ENCODE data around the gene TRAPPC12. TPM values are rescaled to one million over a fixed set of nuclear protein-coding genes. Genes with fewer than 3 reads are reported as not detected.

TRAPPC12 gene
- 38.6 TPM for polyA plus RNA-seq (2013, experiment 1 of 2)
- 40.7 TPM for polyA plus RNA-seq (2013, experiment 2 of 2)

- Histone ChIP-seq H4K8ac (ENCODE audit: low read depth, low read length) (no peak within 1 kb of the TSS), H3K79me2 (ENCODE audit: control insufficient read depth, insufficient read depth, low read length) (peaks cover 13% of the 10 kb centered on the region), H2BK5ac (ENCODE audit: low read length) (peak within 1 kb of the TSS; percentile 71), H3K23ac (ENCODE audit: low read length) (peak within 1 kb of the TSS; percentile 96), H3K27ac (ENCODE audit: low read depth, low read length) (peak within 1 kb of the TSS; percentile 28), H2BK15ac (replicated peaks; ENCODE audit: low read depth) (no peak within 1 kb of the TSS), H2AK5ac (ENCODE audit: low read length) (no peak within 1 kb of the TSS), H3K4me3 (ENCODE audit: low read length) (peak within 1 kb of the TSS; percentile 88), H3K4me2 (ENCODE audit: low read length) (peak within 1 kb of the TSS; percentile 98), H3K36me3 (ENCODE audit: control insufficient read depth, insufficient read depth, low read length) (peaks cover 2% of the 10 kb centered on the region), H3K4ac (ENCODE audit: low read depth, low read length) (peak within 1 kb of the TSS; percentile 4), H2BK120ac (ENCODE audit: low read depth, low read length) (no peak within 1 kb of the TSS), H3K56ac (ENCODE audit: low read length) (peak within 1 kb of the TSS; percentile 99), H3K79me1 (ENCODE audit: low read length) (peaks cover 13% of the 10 kb centered on the region), H3K4me1 (ENCODE audit: control insufficient read depth, low read depth, low read length) (peaks cover 3% of the 10 kb centered on the region), H3K18ac (ENCODE audit: low read length) (peak within 1 kb of the TSS; percentile 66), H3K27me3 (ENCODE audit: insufficient read depth, low read length, poor library complexity) (no peaks in the 10 kb centered on the region), H4K5ac (ENCODE audit: low read length) (peak within 1 kb of the TSS; percentile 47), H3K9ac (ENCODE audit: low read length) (peak within 1 kb of the TSS; percentile 97)
- peak; percentile 96 for DNase-seq
- no CpG with 5 or more reads among the region's 61 CpGs for WGBS (ENCODE audit: extremely low coverage, insufficient coverage, low lambda C conversion rate)
Observed at GRCh38 chr2:3379647-3380534, at the start of gene TRAPPC12. Gene TRAPPC12, plus strand, starts transcription at chr2:3379694. Its CDS starts 7,930 bp downstream, at chr2:3387624.

- Histone ChIP-seq H3K9ac (ENCODE audit: low read length) (no peak overlapping the region), H3K27ac (ENCODE audit: low read depth, low read length) (no peak overlapping the region), H3K27me3 (ENCODE audit: insufficient read depth, low read length, poor library complexity) (no peaks in the 10 kb centered on the region), H3K79me1 (ENCODE audit: low read length) (no peaks in the 10 kb centered on the region), H2BK120ac (ENCODE audit: low read depth, low read length) (no peak overlapping the region), H4K8ac (ENCODE audit: low read depth, low read length) (no peak overlapping the region), H3K4me2 (ENCODE audit: low read length) (no peak overlapping the region), H3K4me1 (ENCODE audit: control insufficient read depth, low read depth, low read length) (no peaks in the 10 kb centered on the region), H3K56ac (ENCODE audit: low read length) (no peak overlapping the region), H3K23ac (ENCODE audit: low read length) (no peak overlapping the region), H3K18ac (ENCODE audit: low read length) (no peak overlapping the region), H3K79me2 (ENCODE audit: control insufficient read depth, insufficient read depth, low read length) (no peaks in the 10 kb centered on the region), H2AK5ac (ENCODE audit: low read length) (no peak overlapping the region), H3K36me3 (ENCODE audit: control insufficient read depth, insufficient read depth, low read length) (peaks cover 2% of the 10 kb centered on the region), H2BK15ac (replicated peaks; ENCODE audit: low read depth) (no peak overlapping the region), H2BK5ac (ENCODE audit: low read length) (no peak overlapping the region), H3K4me3 (ENCODE audit: low read length) (no peak overlapping the region), H4K5ac (ENCODE audit: low read length) (no peak overlapping the region), H3K4ac (ENCODE audit: low read depth, low read length) (no peak overlapping the region)
- no peak for DNase-seq
- no CpG with 5 or more reads among the region's 8 CpGs for WGBS (ENCODE audit: extremely low coverage, insufficient coverage, low lambda C conversion rate)
Observed at GRCh38 chr2:3332133-3332532, 47.4 kb upstream of the TRAPPC12 start.

GRCh38 chr2:3334392-3335345 is 44.8 kb upstream of the TRAPPC12 start:
- Histone ChIP-seq H3K23ac (ENCODE audit: low read length) (no peak overlapping the region), H2AK5ac (ENCODE audit: low read length) (no peak overlapping the region), H4K8ac (ENCODE audit: low read depth, low read length) (no peak overlapping the region), H3K27me3 (ENCODE audit: insufficient read depth, low read length, poor library complexity) (no peaks in the 10 kb centered on the region), H3K56ac (ENCODE audit: low read length) (no peak overlapping the region), H3K4me3 (ENCODE audit: low read length) (no peak overlapping the region), H3K36me3 (ENCODE audit: control insufficient read depth, insufficient read depth, low read length) (peaks cover 2% of the 10 kb centered on the region), H3K4ac (ENCODE audit: low read depth, low read length) (no peak overlapping the region), H2BK15ac (replicated peaks; ENCODE audit: low read depth) (no peak overlapping the region), H3K4me2 (ENCODE audit: low read length) (no peak overlapping the region), H3K79me1 (ENCODE audit: low read length) (no peaks in the 10 kb centered on the region), H3K27ac (ENCODE audit: low read depth, low read length) (no peak overlapping the region), H3K79me2 (ENCODE audit: control insufficient read depth, insufficient read depth, low read length) (no peaks in the 10 kb centered on the region), H4K5ac (ENCODE audit: low read length) (no peak overlapping the region), H3K4me1 (ENCODE audit: control insufficient read depth, low read depth, low read length) (no peaks in the 10 kb centered on the region), H2BK120ac (ENCODE audit: low read depth, low read length) (no peak overlapping the region), H3K18ac (ENCODE audit: low read length) (no peak overlapping the region), H2BK5ac (ENCODE audit: low read length) (no peak overlapping the region), H3K9ac (ENCODE audit: low read length) (no peak overlapping the region)
- no peak for DNase-seq
- WGBS (ENCODE audit: extremely low coverage, insufficient coverage, low lambda C conversion rate) = no CpG with 5 or more reads among the region's 24 CpGs

DNA sequence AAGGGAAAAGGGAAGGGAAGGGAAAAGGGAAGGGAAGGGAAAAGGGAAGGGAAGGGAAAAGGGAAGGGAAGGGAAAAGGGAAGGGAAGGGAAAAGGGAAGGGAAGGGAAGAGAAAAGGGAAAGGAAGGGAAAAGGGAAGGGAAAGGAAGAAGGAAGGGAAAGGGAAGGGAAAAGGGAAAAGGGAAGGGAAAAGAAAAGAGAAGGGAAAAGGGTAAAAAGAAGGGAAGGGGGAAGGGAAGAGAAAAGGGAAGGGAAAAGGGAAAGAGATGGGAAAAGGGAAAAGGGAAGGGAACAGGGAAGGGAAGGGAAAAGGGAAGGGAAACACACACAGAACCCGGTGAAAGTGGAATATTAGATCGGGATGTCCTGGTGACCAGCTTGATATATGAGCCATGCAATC is 42.6 kb upstream of the TRAPPC12 start:
- Histone ChIP-seq H3K56ac (ENCODE audit: low read length) (no peak overlapping the region), H3K4me2 (ENCODE audit: low read length) (no peak overlapping the region), H3K9ac (ENCODE audit: low read length) (no peak overlapping the region), H2BK120ac (ENCODE audit: low read depth, low read length) (no peak overlapping the region), H2BK15ac (replicated peaks; ENCODE audit: low read depth) (no peak overlapping the region), H3K4ac (ENCODE audit: low read depth, low read length) (no peak overlapping the region), H2AK5ac (ENCODE audit: low read length) (no peak overlapping the region), H3K36me3 (ENCODE audit: control insufficient read depth, insufficient read depth, low read length) (peaks cover 2% of the 10 kb centered on the region), H4K8ac (ENCODE audit: low read depth, low read length) (no peak overlapping the region), H3K4me3 (ENCODE audit: low read length) (no peak overlapping the region), H3K79me1 (ENCODE audit: low read length) (peaks cover 3% of the 10 kb centered on the region), H3K27ac (ENCODE audit: low read depth, low read length) (no peak overlapping the region), H3K27me3 (ENCODE audit: insufficient read depth, low read length, poor library complexity) (no peaks in the 10 kb centered on the region), H3K4me1 (ENCODE audit: control insufficient read depth, low read depth, low read length) (no peaks in the 10 kb centered on the region), H2BK5ac (ENCODE audit: low read length) (no peak overlapping the region), H3K23ac (ENCODE audit: low read length) (no peak overlapping the region), H4K5ac (ENCODE audit: low read length) (no peak overlapping the region), H3K79me2 (ENCODE audit: control insufficient read depth, insufficient read depth, low read length) (no peaks in the 10 kb centered on the region), H3K18ac (ENCODE audit: low read length) (no peak overlapping the region)
- WGBS (ENCODE audit: extremely low coverage, insufficient coverage, low lambda C conversion rate) = no CpG with 5 or more reads among the region's 2 CpGs
- no peak for DNase-seq

DNA sequence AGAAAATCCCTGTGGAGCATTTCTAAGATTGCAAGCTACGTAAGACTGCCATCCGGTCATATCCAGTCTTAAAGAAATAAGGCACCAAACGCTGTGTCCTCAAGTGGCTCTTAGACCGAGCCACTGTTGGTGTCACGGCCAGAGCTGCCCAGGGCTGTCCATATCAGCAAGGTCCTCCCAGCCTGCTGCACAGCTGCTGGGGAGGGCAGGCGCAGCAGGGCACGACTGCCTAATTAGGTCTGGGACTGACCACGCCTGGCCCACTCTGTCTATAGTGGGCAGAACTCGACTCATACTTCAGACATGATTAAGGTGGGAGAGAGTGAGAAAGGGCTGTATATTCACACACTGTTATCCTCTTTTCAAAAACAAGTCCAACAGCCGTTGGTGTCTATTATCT is 41.2 kb upstream of the TRAPPC12 start:
- H3K27ac ChIP-seq (ENCODE audit: low read depth, low read length) = no peak overlapping the region
- no peak overlapping the region for H3K18ac ChIP-seq (ENCODE audit: low read length)
- H2AK5ac ChIP-seq (ENCODE audit: low read length) = no peak overlapping the region
- H4K5ac ChIP-seq (ENCODE audit: low read length) = no peak overlapping the region
- no peaks in the 10 kb centered on the region for H3K27me3 ChIP-seq (ENCODE audit: insufficient read depth, low read length, poor library complexity)
- no peak overlapping the region for H3K56ac ChIP-seq (ENCODE audit: low read length)
- no peak overlapping the region for H3K9ac ChIP-seq (ENCODE audit: low read length)
- H3K4me2 ChIP-seq (ENCODE audit: low read length) = no peak overlapping the region
- WGBS (ENCODE audit: extremely low coverage, insufficient coverage, low lambda C conversion rate) = no CpG with 5 or more reads among the region's 10 CpGs
- H3K23ac ChIP-seq (ENCODE audit: low read length) = no peak overlapping the region
- H2BK5ac ChIP-seq (ENCODE audit: low read length) = no peak overlapping the region
- H2BK120ac ChIP-seq (ENCODE audit: low read depth, low read length) = no peak overlapping the region
- no peak overlapping the region for H3K4ac ChIP-seq (ENCODE audit: low read depth, low read length)
- no peak for DNase-seq
- no peak overlapping the region for H4K8ac ChIP-seq (ENCODE audit: low read depth, low read length)
- H3K79me1 ChIP-seq (ENCODE audit: low read length) = peaks cover 3% of the 10 kb centered on the region
- H3K4me3 ChIP-seq (ENCODE audit: low read length) = no peak overlapping the region
- H3K36me3 ChIP-seq (ENCODE audit: control insufficient read depth, insufficient read depth, low read length) = peaks cover 2% of the 10 kb centered on the region
- no peaks in the 10 kb centered on the region for H3K4me1 ChIP-seq (ENCODE audit: control insufficient read depth, low read depth, low read length)
- no peaks in the 10 kb centered on the region for H3K79me2 ChIP-seq (ENCODE audit: control insufficient read depth, insufficient read depth, low read length)
- H2BK15ac ChIP-seq (replicated peaks; ENCODE audit: low read depth) = no peak overlapping the region

All from mesendoderm (in vitro differentiated cells).